Fibroblast of skin of right biceps (primary cell): ENCODE data around the gene TMEM11.

Source experiments
- DNase-seq: peaks from one replicate; pipeline ENCODE4 v3.0.0-alpha.2; 2013

Gene TMEM11

DNA sequence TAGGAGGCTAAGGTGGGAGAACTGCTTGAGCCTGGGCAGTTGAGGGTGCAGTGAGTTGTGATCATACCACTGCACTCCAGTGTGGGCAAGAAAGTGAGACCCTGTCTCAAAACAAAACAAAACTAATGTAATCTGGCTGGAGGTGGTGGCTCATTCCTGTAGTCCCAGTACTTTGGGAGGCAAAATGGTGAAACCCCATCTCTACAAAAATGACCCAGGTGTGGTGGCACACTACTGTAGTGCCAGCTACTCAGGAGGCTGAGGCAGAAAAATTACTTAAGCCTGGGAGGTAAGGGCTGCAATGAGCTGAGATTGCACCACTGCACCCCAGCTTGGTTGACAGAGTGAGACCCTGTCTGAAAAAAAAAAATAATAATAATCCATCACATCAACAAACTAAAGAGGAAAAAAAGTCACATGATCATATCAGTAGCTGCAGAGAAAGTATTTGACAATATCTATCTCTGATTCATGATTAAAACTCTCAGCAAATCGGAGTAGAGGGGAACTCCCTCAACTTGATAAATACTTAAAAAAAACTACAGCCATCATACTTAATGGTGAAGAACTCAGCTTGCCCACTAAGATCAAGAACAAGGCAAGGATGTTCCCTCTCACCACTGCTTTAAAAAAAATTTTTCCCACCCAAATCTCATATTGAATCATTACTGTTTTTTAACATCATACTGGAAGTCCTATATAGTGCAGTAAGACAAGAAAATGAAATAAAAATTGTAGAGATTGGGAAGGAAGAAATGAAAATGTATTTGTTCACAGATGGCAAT lies 56.2 kb downstream of the TMEM11 start:
- DNase-seq = no peak

DNA sequence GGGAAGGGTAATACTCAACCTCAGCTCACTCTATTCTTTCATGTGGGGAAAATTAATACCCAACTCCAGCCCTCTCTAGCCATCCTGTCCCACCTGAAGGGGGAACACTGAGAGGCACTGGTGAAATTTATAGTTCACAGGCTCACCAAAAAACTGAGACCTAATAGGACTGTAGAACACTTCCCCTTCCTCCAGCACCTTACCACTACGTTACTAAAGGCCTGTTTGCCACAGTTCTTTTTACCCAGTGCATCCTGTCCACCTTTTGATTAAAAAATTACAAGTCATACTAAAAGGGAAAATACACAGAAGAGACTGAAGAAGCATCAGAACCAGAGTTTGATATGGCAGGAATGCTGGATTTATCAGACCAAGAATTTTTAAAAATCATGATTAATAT lies 61.2 kb downstream of the TMEM11 start:
- no peak for DNase-seq

DNA sequence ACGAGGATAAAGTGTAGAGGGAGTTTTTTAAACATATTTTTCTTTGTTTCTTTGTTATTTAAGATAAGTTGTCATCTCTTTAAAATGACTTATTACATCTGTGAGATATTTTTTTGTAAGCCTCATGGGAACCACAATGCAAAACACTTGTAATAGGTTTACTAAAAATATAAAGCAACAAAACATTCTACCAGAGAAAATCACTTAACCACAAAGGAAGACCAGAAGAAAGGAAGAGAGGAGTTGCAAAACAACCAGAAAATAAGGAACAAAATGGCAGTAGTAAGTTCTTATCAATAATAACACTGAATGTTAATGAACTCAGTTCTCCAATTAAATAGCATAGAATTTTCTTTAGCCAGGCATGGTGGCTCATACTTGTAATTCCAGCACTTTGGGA lies 64.3 kb downstream of the TMEM11 start:
- no peak for DNase-seq
